Activated naive CD4-positive, alpha-beta T cell treated with anti-CD3 and anti-CD28 coated beads for 36 hours (primary cell): ENCODE measurements around the gene LAMTOR1. TPM values are rescaled to one million over a fixed set of nuclear protein-coding genes. Genes with fewer than 3 reads are reported as not detected.
"Not testable (repeated sequence)": the region's sequence is repeated elsewhere in the genome, so short reads cannot be mapped to it uniquely, and the experiment has no call there.

Experiments used
- CTCF ChIA-PET: fragments of 350-600 bp; sonication (Branson Sonifier 250); formaldehyde crosslinking; loops from one replicate; lab custom pipeline; 2021; ENCODE audit warnings: antibody characterized with exemption; lab: Charles Lee
- DNase-seq: peaks from one replicate; pipeline ENCODE4 v3.0.0-alpha.2; 2020
- H3K27ac Mint-ChIP-seq: one replicate; pipeline ENCODE4 v1.8.0; 2021; ENCODE audit warnings: mild to moderate bottlenecking, mixed read lengths
- H3K27me3 Mint-ChIP-seq: one replicate; pipeline ENCODE4 v1.8.0; 2021; ENCODE audit warnings: low read depth, mixed read lengths
- H3K36me3 Mint-ChIP-seq: one replicate; pipeline ENCODE4 v1.8.0; 2021; ENCODE audit warnings: low read depth, mixed read lengths
- H3K4me1 Mint-ChIP-seq: one replicate; pipeline ENCODE4 v1.8.0; 2021; ENCODE audit warnings: low read depth, mixed read lengths
- H3K4me3 Mint-ChIP-seq: one replicate; pipeline ENCODE4 v1.8.0; 2021; ENCODE audit warnings: mild to moderate bottlenecking, moderate library complexity, mixed read lengths
- H3K9me3 Mint-ChIP-seq: one replicate; pipeline ENCODE4 v1.8.0; 2021; ENCODE audit warnings: mixed read lengths
- intact Hi-C: fragments of 100-400 bp; cut with micrococcal nuclease; formaldehyde crosslinking; loops from one replicate; pipeline ENCODE4 v1.15.1; 2023
- total RNA-seq, 2 experiments: library from RNA; stranded (reverse); gene quantifications; one replicate each; pipeline ENCODE4 v1.2.3, GENCODE V29; 2021

LAMTOR1 gene
- total RNA-seq, 2 experiments from 2014 or later: 39.1 to 41.8 TPM

DNA sequence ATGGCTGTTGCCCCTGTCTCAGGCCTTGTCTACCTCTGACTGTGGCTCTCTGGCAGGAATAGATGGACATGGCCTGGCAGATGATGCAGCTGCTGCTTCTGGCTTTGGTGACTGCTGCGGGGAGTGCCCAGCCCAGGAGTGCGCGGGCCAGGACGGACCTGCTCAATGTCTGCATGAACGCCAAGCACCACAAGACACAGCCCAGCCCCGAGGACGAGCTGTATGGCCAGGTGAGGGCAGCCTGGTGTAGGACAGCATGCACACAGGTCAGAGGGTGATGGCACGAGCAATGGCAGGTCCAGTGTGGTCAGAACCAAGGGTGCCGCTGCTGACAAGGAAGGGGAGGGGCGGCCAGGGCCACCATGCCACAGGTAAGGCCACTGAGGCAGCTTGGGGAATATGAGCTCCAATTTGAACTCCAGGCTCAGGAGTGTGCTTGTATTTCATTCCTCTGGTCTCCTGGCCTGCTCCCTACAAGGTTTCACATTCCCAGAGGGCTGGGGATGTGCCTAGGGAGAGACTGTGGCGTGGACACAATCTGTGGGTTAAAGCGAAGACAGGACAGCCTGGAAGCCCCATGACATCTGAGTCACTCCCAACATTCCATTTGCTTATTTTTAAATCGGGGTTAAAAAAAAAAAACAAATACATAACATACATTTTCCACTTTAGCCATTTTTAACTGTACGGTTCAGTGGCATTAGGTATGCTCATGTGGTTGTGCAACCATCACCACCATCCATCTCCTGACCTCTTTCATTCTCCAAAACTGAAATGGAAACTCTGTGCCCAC lies 33.0 kb upstream of the LAMTOR1 start:
- no peaks in the 10 kb centered on the region for H3K4me1 Mint-ChIP-seq
- CTCF ChIA-PET: no interaction called here
- peaks cover 3% of the 10 kb centered on the region for H3K27me3 Mint-ChIP-seq
- no peak overlapping the region for H3K27ac Mint-ChIP-seq
- no peak for DNase-seq
- H3K4me3 Mint-ChIP-seq: no peak overlapping the region
- intact Hi-C loops: no loop called here
- no peaks in the 10 kb centered on the region for H3K9me3 Mint-ChIP-seq
- H3K36me3 Mint-ChIP-seq: no peaks in the 10 kb centered on the region

- H3K27ac Mint-ChIP-seq, CTCF ChIA-PET, H3K9me3 Mint-ChIP-seq, H3K4me1 Mint-ChIP-seq, H3K27me3 Mint-ChIP-seq, DNase-seq, H3K36me3 Mint-ChIP-seq, H3K4me3 Mint-ChIP-seq, intact Hi-C loops: not testable (repeated sequence)
Measured at GRCh38 chr11:72135473-72135872, 32.4 kb upstream of the LAMTOR1 start, which contains the start of gene FOLR3. Gene FOLR3 (plus strand): TSS chr11:72135725. CDS start chr11:72135953, 228 bp downstream.

- no peak overlapping the region for H3K27ac Mint-ChIP-seq
- no peaks in the 10 kb centered on the region for H3K4me1 Mint-ChIP-seq
- no peak overlapping the region for H3K4me3 Mint-ChIP-seq
- intact Hi-C loops: no loop called here
- H3K27me3 Mint-ChIP-seq: peaks cover 5% of the 10 kb centered on the region
- peaks cover 5% of the 10 kb centered on the region for H3K36me3 Mint-ChIP-seq
- H3K9me3 Mint-ChIP-seq: peaks cover 17% of the 10 kb centered on the region
- no peak for DNase-seq
- CTCF ChIA-PET: interaction anchor here (0.7 kb wide), 1 partner anchor 12 kb away, joined by 3 read pairs; no protein-coding TSS in a partner anchor
Measured at GRCh38 chr11:72132646-72133045, 29.5 kb upstream of the LAMTOR1 start.

DNA sequence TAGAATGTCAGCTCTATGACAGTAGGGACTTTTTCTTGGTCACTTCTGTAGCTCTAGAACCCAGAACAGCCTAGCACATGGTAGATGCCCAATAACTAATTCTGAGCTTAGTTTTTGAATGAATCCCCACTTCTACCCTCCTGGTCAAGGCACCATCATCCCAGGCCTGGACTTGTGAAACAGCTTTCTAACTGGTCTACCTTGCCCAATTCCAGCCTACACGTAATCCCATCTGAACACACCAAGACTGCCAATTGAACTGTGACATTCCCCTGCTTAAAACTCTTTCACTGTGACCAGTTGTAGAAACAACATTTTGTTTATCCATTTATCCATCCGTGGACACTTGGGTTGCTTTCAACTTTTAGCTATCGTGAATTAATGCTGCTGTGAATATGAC lies 26.3 kb upstream of the LAMTOR1 start:
- Mint-ChIP-seq H3K27ac (no peak overlapping the region), H3K9me3 (peaks cover 17% of the 10 kb centered on the region)
- CTCF ChIA-PET: interaction anchor here (1.1 kb wide), 1 partner anchor 14 kb away, joined by 3 read pairs; no protein-coding TSS in a partner anchor

GRCh38 chr11:72127923-72128322 lies 24.8 kb upstream of the LAMTOR1 start:
- Mint-ChIP-seq H3K27ac (no peak overlapping the region), H3K9me3 (peaks cover 17% of the 10 kb centered on the region), H3K4me1 (no peaks in the 10 kb centered on the region), H3K4me3 (no peak overlapping the region), H3K27me3 (peaks cover 5% of the 10 kb centered on the region), H3K36me3 (peaks cover 5% of the 10 kb centered on the region)
- CTCF ChIA-PET: interaction anchor here (0.6 to 2.3 kb wide), 4 partner anchors 16 to 286 kb away, joined by 3 to 7 read pairs (median 4); no protein-coding TSS in a partner anchor
- no peak for DNase-seq
- intact Hi-C loops: no loop called here

More for the DNA sequence above, 26.3 kb upstream of the LAMTOR1 start:
- Mint-ChIP-seq H3K4me3 (no peak overlapping the region), H3K27me3 (peaks cover 5% of the 10 kb centered on the region), H3K4me1 (no peaks in the 10 kb centered on the region), H3K36me3 (peaks cover 5% of the 10 kb centered on the region)
- intact Hi-C loops: no loop called here
- DNase-seq: no peak

GRCh38 chr11:72125956-72126355 lies 22.9 kb upstream of the LAMTOR1 start:
- Mint-ChIP-seq H3K27me3 (peaks cover 5% of the 10 kb centered on the region), H3K9me3 (peaks cover 17% of the 10 kb centered on the region), H3K36me3 (peaks cover 5% of the 10 kb centered on the region), H3K4me3 (no peak overlapping the region), H3K27ac (no peak overlapping the region), H3K4me1 (no peaks in the 10 kb centered on the region)
- no peak for DNase-seq
- intact Hi-C loops: no loop called here
- CTCF ChIA-PET: interaction anchor here (0.9 to 2.3 kb wide), 2 partner anchors 18 to 58 kb away, joined by 3 to 7 read pairs; no protein-coding TSS in a partner anchor

DNA sequence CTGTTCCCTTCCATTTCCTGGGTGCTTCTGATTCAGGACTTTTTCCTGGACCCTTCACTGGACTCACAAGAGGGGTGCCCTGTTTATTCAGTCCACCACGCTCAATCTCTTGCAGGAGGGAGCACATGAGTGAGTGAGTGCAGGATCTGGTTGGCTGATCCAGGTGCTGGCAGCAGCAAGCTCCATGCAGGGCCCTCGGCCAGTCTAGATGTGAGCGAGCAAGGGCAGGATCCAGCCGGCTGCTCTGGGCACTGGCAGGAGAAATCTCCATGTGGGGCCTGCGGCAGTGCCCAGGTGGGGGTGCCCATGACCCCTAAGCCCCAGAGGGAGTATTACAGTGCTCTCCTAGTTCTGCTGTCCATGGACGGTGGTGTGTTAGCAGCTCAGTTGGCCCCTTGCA lies 20.9 kb upstream of the LAMTOR1 start:
- CTCF ChIA-PET: interaction anchor here (0.5 kb wide), 1 partner anchor 76 kb away, joined by 3 read pairs; no protein-coding TSS in a partner anchor
- peaks cover 4% of the 10 kb centered on the region for H3K36me3 Mint-ChIP-seq
- intact Hi-C loops: no loop called here
- no peak for DNase-seq
- H3K4me1 Mint-ChIP-seq: no peaks in the 10 kb centered on the region
- H3K27ac Mint-ChIP-seq: no peak overlapping the region
- peaks cover 13% of the 10 kb centered on the region for H3K9me3 Mint-ChIP-seq
- H3K27me3 Mint-ChIP-seq: peaks cover 2% of the 10 kb centered on the region
- H3K4me3 Mint-ChIP-seq: no peak overlapping the region

DNA sequence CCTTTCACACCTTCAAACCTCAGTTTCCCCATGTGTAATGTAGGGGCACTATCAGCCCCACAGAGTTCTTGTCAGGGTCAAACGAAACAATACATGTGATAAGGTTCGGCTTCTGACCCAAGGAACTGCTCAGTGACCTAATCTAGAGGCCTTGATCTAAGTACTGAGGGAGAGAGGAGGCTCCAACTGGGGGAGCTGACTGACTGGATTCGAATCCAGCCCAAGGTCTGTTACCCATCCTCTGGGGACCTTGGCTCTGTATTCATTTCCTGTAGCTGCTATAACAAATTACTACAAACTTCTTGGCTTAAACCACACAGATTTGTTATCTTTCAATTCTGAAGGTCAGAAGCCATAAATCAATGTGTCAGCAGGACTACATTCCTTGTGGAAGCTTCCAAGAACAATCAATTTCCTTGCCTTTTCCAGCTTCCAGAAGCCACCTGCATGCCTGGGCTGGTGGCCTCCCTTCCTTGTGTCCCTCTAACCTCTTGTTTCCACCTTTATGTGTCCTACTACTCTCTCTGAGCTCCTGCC lies 20.1 kb upstream of the LAMTOR1 start:
- Mint-ChIP-seq H3K4me3 (no peak overlapping the region), H3K27ac (no peak overlapping the region), H3K9me3 (peaks cover 5% of the 10 kb centered on the region), H3K4me1 (no peaks in the 10 kb centered on the region), H3K27me3 (peaks cover 2% of the 10 kb centered on the region), H3K36me3 (no peaks in the 10 kb centered on the region)
- no peak for DNase-seq
- intact Hi-C loops: no loop called here
- CTCF ChIA-PET: interaction anchor here (0.8 kb wide), 1 partner anchor 21 kb away, joined by 3 read pairs; no protein-coding TSS in a partner anchor

- DNase-seq: no peak
- intact Hi-C loops: no loop called here
- Mint-ChIP-seq H3K4me3 (no peak overlapping the region), H3K9me3 (no peaks in the 10 kb centered on the region), H3K27me3 (peaks cover 2% of the 10 kb centered on the region), H3K36me3 (no peaks in the 10 kb centered on the region), H3K27ac (no peak overlapping the region), H3K4me1 (no peaks in the 10 kb centered on the region)
- CTCF ChIA-PET: interaction anchor here (0.8 kb wide), 1 partner anchor 21 kb away, joined by 3 read pairs; no protein-coding TSS in a partner anchor
Measured at GRCh38 chr11:72122607-72123006, 19.5 kb upstream of the LAMTOR1 start.

GRCh38 chr11:72120930-72121329 lies 17.8 kb upstream of the LAMTOR1 start:
- CTCF ChIA-PET: interaction anchor here (0.6 to 1.2 kb wide), 3 partner anchors 11 to 23 kb away, joined by 3 read pairs; no protein-coding TSS in a partner anchor
- no peak overlapping the region for H3K27ac Mint-ChIP-seq
- intact Hi-C loops: no loop called here
- H3K4me3 Mint-ChIP-seq: no peak overlapping the region
- H3K4me1 Mint-ChIP-seq: no peaks in the 10 kb centered on the region
- DNase-seq: no peak
- H3K27me3 Mint-ChIP-seq: peaks cover 2% of the 10 kb centered on the region
- no peaks in the 10 kb centered on the region for H3K9me3 Mint-ChIP-seq
- H3K36me3 Mint-ChIP-seq: no peaks in the 10 kb centered on the region

DNA sequence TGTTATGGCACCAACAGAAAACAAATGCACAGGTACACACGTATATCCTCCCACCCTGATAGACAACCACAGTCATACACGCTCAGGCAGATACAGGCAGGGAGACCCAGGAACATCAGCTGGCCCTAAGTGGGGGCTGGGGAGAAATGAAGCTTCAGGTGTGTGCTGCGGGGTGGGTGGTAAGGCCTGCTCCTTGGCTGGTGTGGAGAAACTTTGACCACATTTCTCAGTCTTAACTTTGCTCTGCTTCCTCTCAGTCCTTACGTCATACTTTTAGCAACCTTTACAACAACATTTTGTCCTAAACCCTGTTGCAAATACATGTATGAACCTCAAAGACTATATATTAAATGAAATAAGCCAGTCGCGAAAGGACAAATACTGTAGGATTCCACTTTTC lies 16.1 kb upstream of the LAMTOR1 start:
- Mint-ChIP-seq H3K4me1 (no peaks in the 10 kb centered on the region), H3K36me3 (no peaks in the 10 kb centered on the region), H3K4me3 (no peak overlapping the region), H3K27ac (no peak overlapping the region), H3K27me3 (peaks cover 2% of the 10 kb centered on the region), H3K9me3 (no peaks in the 10 kb centered on the region)
- intact Hi-C loops: no loop called here
- CTCF ChIA-PET: no interaction called here
- DNase-seq: no peak

DNA sequence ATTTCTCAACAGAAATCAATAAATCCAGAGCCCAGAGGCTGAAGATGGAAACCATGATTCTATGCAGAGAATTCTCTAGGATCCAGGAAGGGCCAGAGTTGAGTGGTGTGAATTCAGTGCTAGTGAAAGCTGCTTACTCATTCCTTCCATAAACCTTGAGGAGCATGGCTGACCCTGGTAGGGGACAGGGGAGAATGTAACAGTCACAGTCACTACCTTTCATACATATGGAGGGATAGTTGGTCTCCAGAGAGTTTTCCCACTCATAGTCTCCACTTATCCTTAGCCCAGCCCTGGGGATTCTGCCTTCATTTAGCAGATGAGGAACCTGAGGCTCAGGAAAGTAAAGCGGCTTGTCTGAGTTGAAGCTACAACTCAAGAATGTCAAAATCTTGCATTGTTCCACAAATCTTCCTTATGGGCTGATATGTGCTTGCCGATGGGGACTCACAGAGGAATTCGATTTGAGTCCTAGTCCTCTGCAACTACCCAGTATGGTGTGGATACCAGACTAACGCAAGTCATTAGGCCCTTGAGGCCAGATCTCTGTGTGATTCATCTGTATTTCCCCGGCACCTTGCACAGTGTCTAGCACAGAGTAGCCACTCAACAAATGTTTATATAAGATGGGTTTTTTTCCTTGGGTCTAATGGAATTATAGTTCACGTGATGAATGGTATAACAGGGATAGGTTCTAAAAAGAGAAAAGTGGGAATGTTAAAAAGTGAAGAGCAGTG lies 13.1 kb upstream of the LAMTOR1 start:
- Mint-ChIP-seq H3K36me3 (no peaks in the 10 kb centered on the region), H3K9me3 (no peaks in the 10 kb centered on the region), H3K27ac (no peak overlapping the region), H3K4me1 (peaks cover 9% of the 10 kb centered on the region), H3K4me3 (no peak overlapping the region), H3K27me3 (no peaks in the 10 kb centered on the region)
- CTCF ChIA-PET: no interaction called here
- intact Hi-C loops: no loop called here
- no peak for DNase-seq
